Adipose tissue (tissue), 3 donors: Measurements from ENCODE around the gene MIDN. TPM values are rescaled to one million over a fixed set of nuclear protein-coding genes. Genes with fewer than 3 reads are reported as not detected.
"Not testable (repeated sequence)": the region's sequence is repeated elsewhere in the genome, so short reads cannot be mapped to it uniquely, and the experiment has no call there.

Experiments
- H3K27ac ChIP-seq: one replicate; pipeline ENCODE4 v1.5.1; 2013; ENCODE audit warnings: low read depth, low read length
- WGBS, 3 donors: extraction: QIAGEN DNeasy Blood & Tissue Kit; methylation state at CpG; one replicate each; pipeline ENCODE4 v1.1.7; 2013; 5-methylcytosine and 5-hydroxymethylcytosine counted together
- polyA plus RNA-seq, 3 donors: library from polyadenylated mRNA; stranded (reverse); fragments of 200-250 nt; gene quantifications; one replicate each; pipeline ENCODE4 v1.2.3, GENCODE V29; 2013
- donor health status: healthy with polysubstance abuse.
- donor health status: Bipolar disorder and iron deficiency.
- donor health status: healthy.

MIDN gene
- polyA plus RNA-seq, 3 donors = 22.8 to 95.5 (median 75.0) TPM

DNA sequence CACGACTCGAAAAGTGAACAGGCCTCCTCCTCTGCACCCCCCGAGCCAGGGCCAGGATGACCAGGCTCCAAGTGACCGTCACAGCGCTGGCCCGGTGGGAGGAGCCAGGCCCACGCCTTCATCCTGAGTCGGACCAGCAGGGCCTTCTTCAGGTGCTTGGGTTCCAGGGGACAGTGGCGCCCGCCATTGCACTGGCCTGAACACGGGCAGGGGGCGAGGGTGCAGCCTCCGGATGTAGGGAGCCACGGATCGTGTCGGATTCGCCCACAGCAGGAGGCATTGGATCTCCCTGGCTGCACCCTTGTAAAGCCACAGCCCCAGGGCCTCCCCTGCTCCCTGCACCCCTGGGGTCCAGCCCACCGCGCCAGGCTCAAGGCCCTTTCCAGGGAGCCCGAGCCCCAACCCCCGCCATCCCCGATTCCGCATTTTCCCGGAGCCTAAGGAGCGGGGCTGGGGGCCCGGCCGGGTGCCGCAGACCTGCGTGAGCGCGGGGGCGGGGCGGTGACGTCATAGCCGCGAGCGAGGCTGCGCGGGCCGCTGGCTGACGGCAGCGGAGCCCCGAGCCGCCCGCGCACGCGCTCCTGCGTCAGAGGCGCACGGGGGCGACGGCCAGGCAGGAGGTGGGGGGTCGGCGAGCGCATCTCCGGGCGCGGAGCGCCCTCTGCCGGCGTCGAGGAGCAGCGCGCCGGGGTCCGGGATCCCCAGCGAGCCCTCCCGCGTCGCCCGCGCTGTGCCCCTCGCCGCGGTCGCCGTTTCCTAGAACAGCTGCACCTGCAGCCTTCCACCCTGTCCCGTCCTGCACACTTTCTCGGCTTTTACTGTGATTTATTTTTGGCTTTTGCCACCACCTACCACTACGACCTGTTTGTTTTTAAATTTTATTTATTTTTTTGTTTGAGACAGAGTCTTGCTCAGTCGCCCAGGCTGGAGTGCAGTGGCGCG lies 8.3 kb upstream of the MIDN start:
- WGBS, 3 donors = 9 to 22% (median 11%) methylated on average over 59 to 83 of the region's 84 CpGs
- no peak overlapping the region for H3K27ac ChIP-seq

DNA sequence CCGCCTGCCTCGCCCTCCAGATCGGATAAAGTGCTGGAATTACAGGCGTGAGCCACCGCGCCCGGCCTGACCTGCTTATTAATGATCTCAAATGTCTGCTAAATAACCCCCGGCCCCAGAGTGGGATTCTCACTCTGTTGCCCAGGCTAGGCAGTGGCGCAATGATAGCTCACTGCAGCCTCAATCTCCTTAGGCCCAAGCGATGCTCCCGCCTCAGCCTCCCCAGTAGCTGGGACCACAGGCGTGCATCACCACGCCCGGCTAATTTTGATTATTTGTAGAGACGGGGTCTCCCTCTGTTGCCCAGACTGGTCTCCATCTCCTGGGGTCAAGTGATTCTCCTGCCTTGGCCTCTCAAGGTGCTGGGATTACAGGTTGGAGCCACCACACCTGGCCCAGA lies 7.5 kb upstream of the MIDN start:
- no peak overlapping the region for H3K27ac ChIP-seq
- WGBS, 3 donors = 57 to 60% (median 59%) methylated on average over 15 of the region's 15 CpGs

DNA sequence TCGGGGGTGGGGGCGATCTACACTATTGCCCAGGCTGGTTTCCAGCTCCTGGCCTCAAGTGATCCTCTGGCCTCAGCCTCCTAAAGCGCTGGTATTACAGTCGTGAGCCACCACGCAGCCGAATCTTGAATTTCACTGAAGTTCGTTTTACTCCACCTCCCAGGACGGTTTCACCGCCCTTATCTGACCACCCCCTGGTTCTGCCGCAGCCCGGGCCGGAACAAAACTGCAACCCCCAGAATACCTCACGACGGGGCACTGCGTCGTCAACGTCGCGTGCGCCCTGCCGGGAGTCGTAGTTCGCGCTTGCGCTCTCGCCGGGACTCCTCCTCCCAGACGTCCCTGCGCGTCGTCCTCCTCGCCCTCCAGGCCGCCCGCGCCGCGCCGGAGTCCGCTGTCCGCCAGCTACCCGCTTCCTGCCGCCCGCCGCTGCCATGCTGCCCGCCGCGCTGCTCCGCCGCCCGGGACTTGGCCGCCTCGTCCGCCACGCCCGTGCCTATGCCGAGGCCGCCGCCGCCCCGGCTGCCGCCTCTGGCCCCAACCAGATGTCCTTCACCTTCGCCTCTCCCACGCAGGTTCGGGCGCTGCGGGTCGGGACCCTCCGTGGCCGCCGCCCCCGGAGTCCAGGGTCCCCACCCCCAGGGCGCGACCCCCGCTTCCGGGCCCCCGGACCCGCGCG lies 6.8 kb upstream of the MIDN start, which contains the start of gene ATP5F1D:
TSS of gene ATP5F1D (plus strand) at position 335 of the 679 bp plus-strand sequence. CDS start at position 435, 100 bp downstream.
- 0 to 1% (median 1%) methylated on average over 67 to 79 of the region's 79 CpGs for WGBS, 3 donors
- H3K27ac ChIP-seq = no peak within 1 kb of the TSS

DNA sequence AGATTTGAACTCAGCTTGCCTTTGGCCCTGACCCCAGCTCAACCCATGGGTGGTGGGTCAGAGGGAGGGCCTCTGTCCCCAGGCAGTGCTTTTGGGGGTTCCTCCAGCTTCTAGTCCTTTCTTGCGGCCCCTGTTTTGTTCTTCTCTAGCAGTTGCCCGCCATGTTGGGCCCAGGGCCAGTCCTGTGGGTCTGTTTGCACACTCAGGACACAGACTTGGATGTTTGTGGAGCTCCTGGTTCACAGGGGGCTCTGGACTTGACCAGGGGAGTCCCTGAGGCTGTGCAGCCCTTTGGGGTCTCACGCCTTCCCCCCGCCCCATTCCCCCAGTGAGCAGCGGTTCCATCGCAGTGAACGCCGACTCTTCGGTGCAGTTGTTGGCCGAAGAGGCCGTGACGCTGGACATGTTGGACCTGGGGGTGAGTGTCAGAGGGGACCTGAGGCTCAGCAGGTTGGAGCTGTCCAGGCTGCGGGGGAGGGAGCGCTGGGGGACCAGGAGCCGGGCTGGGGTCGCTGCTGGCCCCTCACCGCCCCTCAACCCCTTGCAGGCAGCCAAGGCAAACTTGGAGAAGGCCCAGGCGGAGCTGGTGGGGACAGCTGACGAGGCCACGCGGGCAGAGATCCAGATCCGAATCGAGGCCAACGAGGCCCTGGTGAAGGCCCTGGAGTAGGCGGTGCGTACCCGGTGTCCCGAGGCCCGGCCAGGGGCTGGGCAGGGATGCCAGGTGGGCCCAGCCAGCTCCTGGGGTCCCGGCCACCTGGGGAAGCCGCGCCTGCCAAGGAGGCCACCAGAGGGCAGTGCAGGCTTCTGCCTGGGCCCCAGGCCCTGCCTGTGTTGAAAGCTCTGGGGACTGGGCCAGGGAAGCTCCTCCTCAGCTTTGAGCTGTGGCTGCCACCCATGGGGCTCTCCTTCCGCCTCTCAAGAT lies 4.4 kb upstream of the MIDN start:
- no peak overlapping the region for H3K27ac ChIP-seq
- 37 to 47% (median 40%) methylated on average over 28 to 33 of the region's 33 CpGs for WGBS, 3 donors

DNA sequence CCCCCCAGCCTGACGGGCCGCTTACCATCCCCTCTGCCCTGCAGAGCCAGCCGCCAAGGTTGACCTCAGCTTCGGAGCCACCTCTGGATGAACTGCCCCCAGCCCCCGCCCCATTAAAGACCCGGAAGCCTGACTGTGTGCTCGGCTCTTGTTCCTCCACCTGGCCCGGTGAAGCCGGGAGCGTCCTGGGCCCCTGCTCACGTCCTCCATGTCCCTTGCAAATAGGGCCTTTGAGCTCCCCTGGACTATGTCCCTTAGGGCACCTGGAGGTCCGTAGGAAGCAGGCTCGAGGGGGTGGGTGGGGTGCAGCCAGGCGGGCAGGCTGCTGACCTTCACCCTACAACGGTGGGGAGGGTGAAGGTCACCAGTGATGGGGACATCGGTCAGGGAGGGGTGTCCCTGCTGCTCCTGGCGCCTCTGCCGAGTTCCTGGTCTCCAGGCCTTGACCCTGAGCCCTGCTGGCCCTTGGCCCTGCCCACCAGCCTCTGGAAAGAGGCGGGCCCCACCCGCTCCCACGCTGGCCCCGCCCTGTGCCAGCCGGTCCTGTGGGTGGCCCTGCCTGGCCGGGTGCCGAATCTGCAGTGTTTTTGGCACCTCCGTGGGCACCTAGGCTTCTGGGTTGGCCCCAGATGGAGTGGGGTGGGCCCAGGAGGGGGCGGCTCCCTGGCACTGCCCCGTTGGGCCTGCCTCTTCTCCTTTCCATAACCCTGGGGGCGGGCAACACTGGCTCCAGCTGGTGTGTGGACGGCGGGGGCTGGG lies 3.5 kb upstream of the MIDN start:
- WGBS, 3 donors = 14 to 23% (median 15%) methylated on average over 28 to 31 of the region's 31 CpGs
- H3K27ac ChIP-seq = no peak overlapping the region

DNA sequence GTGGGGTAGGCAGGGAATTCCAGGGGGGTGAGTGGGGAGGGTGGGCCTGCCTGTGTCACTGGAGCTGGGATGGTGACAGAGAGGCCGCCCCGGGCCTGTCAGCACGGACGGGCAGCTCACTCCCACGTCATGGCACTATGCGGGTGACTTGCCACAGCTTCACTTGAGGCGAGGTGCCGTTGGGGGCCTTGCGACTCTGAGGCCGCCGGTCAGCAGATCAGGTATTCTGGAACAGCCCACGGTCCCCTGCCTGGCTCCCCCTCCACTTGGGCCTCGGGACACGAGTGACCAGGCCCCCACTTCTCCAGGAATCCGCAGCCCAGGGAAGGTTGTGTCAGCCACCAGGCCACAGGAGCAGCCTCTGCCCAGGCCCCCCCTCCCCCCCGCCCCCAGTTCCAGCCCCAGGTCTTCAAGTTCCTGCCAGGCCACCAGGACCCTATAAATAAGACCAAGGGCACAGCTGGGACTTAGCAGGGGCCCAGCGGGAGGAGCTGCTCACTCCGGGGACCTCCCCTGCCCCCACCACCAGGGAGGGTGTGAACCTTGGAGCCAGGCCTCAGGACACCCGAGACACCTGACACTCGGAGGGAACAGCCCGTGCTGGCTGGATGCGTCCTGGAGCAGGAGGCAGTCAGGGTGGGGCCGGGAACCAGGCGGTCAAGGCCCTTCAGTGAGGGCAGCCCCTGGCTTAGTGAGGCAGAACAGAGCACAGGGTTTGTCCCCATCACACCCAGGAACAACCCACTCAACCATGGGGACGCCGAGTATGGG lies 2.7 kb upstream of the MIDN start:
- 63 to 76% (median 67%) methylated on average over 24 to 26 of the region's 26 CpGs for WGBS, 3 donors
- no peak overlapping the region for H3K27ac ChIP-seq

DNA sequence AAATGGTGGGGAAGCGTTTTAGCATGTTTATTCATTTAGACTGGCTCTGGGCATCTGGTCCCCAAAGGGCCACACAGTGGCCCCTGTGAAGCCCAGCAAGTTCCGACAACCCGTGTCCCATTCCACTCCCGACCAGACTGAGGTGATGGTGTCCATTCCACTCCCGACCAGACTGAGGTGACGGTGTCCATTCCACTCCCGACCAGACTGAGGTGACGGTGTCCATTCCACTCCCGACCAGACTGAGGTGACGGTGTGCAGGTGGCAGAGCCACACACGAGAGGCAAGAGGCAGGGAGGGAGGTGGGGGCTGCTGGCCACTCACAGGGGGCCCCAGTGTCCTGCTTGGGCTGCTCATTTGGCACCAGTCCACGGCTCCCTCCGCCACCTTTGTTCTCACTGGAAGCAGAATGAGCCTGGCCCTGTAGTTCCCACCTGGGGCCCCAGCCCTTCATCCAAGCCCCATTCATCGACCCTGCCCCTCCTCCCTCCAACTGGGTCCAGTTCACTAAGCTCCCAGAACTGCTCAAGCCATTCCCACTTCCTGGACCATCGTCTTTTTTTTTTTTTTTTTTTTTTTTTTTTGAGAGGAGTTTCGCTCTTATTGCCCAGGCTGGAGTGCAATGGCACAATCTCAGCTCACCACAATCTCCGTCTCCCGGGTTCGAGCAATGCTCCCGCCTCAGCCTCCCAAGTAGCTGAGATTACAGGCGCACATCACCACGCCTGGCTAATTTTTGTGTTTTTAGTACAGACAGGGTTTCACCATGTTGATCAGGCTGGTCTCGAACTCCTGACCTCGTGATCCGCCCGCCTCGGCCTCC lies 1.9 kb upstream of the MIDN start:
- H3K27ac ChIP-seq = not testable (repeated sequence)
- 75 to 79% (median 77%) methylated on average over 24 to 27 of the region's 27 CpGs for WGBS, 3 donors

DNA sequence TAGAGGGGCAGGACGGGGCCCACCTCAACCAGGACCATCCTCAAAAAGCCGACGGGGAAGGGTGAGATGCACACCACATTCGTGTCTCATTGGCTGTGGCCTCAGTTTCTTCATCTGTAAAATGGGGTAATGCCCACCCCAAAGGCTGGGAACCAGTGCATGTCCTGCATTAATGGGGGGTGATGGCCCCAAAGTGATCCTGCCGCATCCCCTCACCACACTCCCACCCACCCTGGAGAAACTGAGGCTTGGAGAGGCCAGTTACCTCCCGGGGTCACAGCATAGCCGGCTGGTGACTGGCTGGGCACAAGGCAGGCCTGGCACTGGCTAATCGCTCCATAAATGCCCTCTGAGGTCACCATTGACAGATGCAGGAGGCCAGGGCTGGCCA lies 640 bp upstream of the MIDN start:
- WGBS, 3 donors = 62 to 71% (median 69%) methylated on average over 8 of the region's 8 CpGs
- H3K27ac ChIP-seq = peak overlapping the region; percentile 88

DNA sequence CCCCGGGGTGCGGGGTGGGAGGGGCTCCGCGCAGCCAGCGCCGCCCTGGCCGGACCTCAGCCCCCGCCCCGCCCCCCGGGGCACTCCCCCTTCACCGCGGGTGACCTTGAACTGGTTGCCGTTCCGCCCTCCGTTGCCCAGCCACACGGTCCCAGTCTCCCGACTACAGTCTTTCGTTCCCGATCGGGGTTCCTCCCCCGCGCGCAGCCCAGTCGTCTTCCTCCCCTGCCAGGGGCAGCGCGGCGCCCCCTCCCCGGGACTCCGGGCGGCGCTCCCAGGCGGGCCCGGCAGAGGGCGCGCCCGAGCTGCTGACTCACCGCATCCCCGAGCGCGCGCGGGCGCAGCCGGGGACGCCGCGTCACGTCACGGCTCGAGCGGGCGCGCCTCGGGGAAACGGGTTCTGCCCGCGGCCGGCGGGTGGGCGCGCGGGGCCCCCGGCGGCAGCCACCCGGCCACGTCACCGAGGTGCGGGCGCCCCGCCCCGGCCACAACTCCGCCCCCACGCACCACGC lies 459 bp downstream of the MIDN start:
- 0 to 1% (median 1%) methylated on average over 12 to 74 of the region's 74 CpGs for WGBS, 3 donors
- H3K27ac ChIP-seq = peak overlapping the region; percentile 88

DNA sequence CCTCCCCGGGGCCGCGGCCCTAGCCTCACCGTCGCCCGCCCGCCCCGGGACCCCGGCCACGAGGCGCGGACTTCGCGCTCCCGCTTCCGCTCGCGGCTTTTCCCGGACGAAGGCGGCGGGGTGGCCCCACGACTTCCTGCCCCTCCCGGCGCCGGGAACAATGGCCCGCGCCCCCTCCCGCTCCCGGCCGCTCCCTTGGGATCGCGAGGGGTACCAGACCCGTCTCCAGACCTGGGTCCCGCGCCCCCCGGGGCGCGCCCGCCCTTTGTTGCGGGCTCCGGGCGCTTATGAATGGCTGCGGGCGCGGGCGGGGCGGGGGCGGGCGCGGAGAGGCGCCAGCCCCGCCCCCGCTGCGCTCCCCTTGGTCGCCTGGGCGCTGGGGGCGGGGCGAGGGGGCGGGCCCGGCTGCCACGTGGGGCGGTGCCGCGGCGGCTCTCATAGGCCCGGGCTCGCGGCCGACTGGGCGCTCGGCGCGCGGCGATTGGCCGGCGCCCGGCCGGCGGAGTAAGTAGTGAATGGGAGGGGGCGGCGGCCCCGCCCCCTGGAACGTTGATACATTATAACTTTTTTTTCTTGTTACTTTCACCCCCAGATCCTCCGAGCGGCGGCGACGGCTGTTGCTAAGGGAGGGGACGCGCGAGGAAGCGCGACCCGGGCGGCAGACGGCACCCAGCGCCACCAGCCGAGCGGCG lies 1.1 kb downstream of the MIDN start:
- peak overlapping the region; percentile 99 for H3K27ac ChIP-seq
- 0% methylated on average over 44 to 102 of the region's 102 CpGs for WGBS, 3 donors

DNA sequence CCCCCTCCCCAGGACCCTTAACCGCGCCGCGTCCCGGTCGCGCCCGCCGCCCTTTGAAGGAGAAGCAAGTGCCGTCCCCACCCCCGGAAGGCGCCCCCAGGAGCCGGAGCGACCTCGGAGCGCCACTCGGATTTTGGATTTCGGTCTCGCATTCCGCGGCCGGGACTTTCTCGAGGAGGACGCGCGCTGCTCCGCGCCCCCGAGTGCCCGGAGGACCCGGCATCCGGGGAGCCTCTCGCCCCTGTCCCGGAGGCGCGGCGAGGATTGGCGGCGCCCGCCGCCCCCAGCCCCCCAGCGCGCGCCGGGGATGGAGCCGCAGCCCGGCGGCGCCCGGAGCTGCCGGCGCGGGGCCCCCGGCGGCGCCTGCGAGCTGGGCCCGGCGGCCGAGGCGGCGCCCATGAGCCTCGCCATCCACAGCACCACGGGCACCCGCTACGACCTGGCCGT lies 1.6 kb downstream of the MIDN start:
- 0% methylated on average over 54 to 67 of the region's 67 CpGs for WGBS, 3 donors
- H3K27ac ChIP-seq = peak overlapping the region; percentile 99

DNA sequence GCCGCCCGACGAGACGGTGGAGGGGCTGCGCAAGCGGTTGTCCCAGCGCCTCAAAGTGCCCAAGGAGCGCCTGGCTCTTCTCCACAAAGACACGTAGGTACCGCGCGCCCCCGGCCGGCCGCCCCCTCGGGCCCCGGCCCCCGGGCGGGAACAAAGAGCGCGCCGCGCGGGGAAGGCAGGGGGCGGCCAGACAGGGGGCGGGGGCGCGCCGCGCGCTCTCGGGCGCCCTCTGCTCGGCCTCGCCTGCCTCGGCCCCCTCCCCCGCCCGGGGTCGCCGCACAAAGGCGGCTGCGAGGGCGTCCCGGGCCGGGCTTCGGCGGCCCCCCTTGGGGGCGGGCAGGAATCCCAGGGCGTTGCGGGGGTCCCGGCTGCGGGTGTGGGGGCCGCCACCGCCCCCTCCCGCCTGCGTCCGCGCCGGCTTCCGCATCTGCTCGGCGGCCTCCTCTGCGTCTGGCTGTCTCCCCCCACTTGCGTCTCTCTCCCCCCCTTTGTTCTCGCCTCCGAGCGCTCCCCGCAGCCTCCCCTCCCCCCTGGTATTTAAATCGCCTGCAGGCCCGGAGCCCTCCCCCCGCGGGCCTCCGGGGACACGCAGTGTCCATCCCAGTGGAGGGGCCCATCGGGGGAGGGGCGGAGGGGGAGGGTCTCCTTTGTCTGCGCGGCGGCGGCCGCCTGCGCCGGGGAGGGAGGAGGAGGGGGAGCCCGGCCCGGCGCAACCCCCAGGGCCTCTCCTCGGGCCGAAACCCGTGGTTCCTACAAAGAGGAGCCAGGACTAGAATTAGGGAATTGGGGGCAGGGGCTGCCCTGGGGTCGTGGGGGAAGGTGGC lies 2.3 kb downstream of the MIDN start:
- peak overlapping the region; percentile 99 for H3K27ac ChIP-seq

DNA sequence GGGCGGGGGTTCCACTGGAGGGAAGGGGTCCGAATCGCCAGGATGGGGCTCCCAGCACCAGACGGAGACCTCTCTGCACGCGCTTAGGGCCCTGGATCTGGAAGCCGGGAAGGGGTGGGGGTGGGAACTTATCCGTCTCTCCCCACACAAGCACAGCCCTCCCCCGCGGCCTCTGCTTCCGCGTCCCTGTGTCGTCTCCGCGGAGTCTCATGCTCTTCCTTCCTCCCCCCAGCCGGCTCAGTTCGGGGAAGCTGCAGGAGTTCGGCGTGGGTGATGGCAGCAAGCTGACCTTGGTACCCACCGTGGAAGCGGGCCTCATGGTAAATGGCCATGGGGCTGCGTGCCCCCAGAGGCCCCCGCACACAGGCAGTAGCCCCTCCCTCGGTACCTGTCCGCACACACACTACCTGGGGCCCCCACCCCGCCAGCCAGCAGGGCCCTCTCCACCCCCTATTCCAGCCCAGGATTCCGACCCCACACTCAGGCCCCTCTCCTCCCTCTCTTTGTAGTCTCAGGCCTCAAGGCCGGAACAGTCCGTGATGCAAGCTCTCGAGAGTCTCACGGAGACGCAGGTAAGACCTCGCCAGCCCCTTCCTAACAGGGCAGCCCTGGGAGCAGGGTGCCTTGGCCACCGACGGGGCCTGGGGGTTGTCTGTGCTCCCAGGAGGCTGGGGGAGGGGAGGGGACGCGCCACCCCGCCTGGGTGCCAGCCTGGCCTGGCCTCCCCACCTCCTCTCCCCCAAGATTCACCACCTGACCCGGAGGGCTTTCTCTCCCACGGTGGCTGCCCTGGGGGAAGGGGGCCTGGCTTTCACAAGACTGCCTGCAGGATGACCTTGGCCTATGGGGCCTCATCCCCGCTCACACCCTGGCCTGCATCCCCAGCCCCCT lies 3.2 kb downstream of the MIDN start:
- H3K27ac ChIP-seq = peak overlapping the region; percentile 99
- WGBS, 3 donors = 2 to 3% (median 2%) methylated on average over 28 to 41 of the region's 41 CpGs

More for the DNA sequence above, 2.3 kb downstream of the MIDN start:
- 0 to 1% (median 1%) methylated on average over 47 to 85 of the region's 90 CpGs for WGBS, 3 donors
